HUES64 (cell line): ENCODE results near the gene TRPM3.

ENCODE experiments used
- H3K27ac ChIP-seq: 2 replicates; pipeline ENCODE4 v1.7.0; 2013; ENCODE audit warnings: low read depth, low read length, inconsistent platforms
- H3K27me3 ChIP-seq: 2 replicates; pipeline ENCODE4 v1.6.1; 2013; ENCODE audit warnings: mild to moderate bottlenecking, low read length; ENCODE audit not compliant: insufficient read depth
- H3K36me3 ChIP-seq: 2 replicates; pipeline ENCODE4 v1.6.1; 2013; ENCODE audit warnings: mild to moderate bottlenecking, low read length; ENCODE audit not compliant: insufficient read depth
- H3K4me1 ChIP-seq: 2 replicates; pipeline ENCODE4 v1.6.1; 2013; ENCODE audit warnings: mild to moderate bottlenecking, low read length, moderate library complexity; ENCODE audit not compliant: insufficient read depth
- H3K4me3 ChIP-seq: 2 replicates; pipeline ENCODE4 v1.5.1; 2013; ENCODE audit warnings: mild to moderate bottlenecking, low read length, moderate library complexity
- H3K9ac ChIP-seq: 2 replicates; pipeline ENCODE4 v1.6.1; 2013; ENCODE audit warnings: mild to moderate bottlenecking, low read depth, low read length
- H3K9me3 ChIP-seq: 2 replicates; pipeline ENCODE4 v1.6.1; 2013; ENCODE audit warnings: low read depth, low read length; ENCODE audit not compliant: insufficient read depth
- WGBS: fragments of 150-250, 120-280 bp; methylation state at CpG from one replicate; pipeline ENCODE4 v1.1.7; 2013; ENCODE audit warnings: missing lambda C conversion rate; 5-methylcytosine and 5-hydroxymethylcytosine counted together

The TRPM3 gene

DNA sequence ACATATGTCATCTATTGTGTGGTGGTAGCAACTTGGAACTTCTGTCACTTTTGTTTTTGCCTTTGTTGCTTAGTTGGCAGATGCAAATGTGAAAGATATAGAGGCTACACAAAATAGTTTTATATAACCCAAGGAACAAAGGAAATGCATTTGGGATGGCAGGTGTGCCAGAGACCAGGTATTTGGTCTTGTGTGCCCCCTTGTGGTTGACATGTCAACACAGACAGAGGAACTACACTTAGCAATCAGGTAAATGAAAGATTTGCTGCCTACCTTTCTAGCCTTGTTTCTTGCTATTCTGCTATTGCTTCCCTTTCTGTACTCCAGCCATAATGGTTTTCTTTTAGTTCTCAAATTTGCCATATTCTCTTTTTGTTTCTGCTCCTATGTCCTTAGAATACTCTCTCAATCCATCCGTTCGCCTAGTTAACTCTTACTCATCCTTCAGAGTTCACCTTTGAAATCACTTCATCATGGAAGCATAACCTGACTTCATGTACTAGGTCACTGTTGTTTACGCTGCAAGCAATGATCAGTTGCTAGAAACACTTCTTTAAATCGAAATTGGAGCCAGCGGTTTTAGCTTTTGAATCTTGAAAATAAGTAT, 119.5 kb downstream of the TRPM3 start:
- Histone ChIP-seq H3K27ac (no peak overlapping the region), H3K9me3 (peaks cover 20% of the 10 kb centered on the region; the same call in 1 of the 2 replicates), H3K9ac (no peak overlapping the region), H3K27me3 (no peaks in the 10 kb centered on the region), H3K4me1 (peaks cover 9% of the 10 kb centered on the region), H3K36me3 (no peaks in the 10 kb centered on the region), H3K4me3 (no peak overlapping the region)
- 88% methylated on average over 5 of the region's 5 CpGs for WGBS

DNA sequence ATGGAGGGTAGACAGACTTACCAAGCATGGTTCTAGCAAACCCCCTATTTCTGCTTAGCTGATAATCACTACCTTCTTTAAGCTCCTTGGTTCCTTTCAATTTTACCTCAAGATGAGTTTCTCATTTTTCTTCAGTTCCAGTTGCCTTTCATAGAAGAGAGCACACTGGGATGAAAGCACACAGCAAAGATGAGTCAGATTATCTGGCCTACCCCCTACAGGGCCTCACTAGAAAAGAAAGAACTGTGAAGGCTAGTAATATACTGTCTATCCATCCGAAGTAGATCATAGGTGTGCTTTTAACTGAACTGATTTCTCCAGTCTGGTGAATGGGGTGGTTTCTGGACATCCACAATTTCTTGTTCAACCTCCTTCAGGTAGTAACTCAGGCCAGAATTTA, 122.5 kb downstream of the TRPM3 start:
- no peak overlapping the region for H3K9ac ChIP-seq
- H3K4me3 ChIP-seq: no peak overlapping the region
- H3K9me3 ChIP-seq: no peaks in the 10 kb centered on the region
- no peak overlapping the region for H3K27ac ChIP-seq
- WGBS: 100% methylated on average over 1 of the region's 1 CpG
- no peaks in the 10 kb centered on the region for H3K36me3 ChIP-seq
- peaks cover 19% of the 10 kb centered on the region for H3K4me1 ChIP-seq
- H3K27me3 ChIP-seq: no peaks in the 10 kb centered on the region

DNA sequence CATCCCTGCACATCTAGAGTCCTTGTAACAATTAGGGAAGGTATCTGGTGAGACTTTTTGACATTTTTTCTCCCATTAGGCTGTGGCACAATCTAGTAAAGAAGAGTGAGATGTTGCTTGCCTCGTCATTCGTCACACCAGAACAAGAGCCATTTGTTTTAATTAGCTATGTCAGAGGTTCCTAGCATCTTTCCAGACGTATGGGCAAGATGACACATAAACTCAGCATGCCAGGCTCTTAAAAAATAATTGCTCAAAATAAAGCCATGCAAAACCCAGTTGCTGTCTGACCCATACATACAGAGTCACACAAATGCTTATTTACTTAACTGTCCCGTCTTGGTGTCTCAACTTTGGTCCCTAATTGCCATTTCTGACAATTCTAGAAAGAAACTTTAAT, 125.9 kb downstream of the TRPM3 start:
- WGBS: 96% methylated on average over 4 of the region's 4 CpGs
- no peak overlapping the region for H3K4me3 ChIP-seq
- no peaks in the 10 kb centered on the region for H3K9me3 ChIP-seq
- H3K36me3 ChIP-seq: no peaks in the 10 kb centered on the region
- no peaks in the 10 kb centered on the region for H3K27me3 ChIP-seq
- H3K9ac ChIP-seq: no peak overlapping the region
- H3K4me1 ChIP-seq: peaks cover 19% of the 10 kb centered on the region
- H3K27ac ChIP-seq: no peak overlapping the region

DNA sequence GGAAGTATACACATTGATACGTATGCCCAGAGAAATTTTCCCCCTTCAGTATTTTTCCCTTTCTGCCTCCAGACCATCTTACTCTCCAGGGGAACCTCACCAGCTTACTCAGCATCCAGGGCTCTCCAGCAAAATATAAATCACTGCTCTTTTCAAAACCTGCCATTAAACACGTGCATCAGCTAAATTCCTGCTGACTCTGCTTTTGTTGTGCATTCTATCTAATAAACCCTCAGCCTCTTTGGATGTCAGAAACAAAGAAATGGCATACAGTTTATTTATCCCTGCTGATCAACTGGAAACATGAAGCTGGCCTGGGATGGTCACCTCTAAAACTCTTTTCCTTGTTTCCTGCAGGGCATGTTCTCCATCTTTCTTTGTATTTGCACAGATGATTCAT, 126.8 kb downstream of the TRPM3 start:
- no peak overlapping the region for H3K27ac ChIP-seq
- H3K36me3 ChIP-seq: no peaks in the 10 kb centered on the region
- H3K4me1 ChIP-seq: peaks cover 12% of the 10 kb centered on the region
- 70% methylated on average over 2 of the region's 2 CpGs for WGBS
- H3K4me3 ChIP-seq: no peak overlapping the region
- H3K9me3 ChIP-seq: no peaks in the 10 kb centered on the region
- no peak overlapping the region for H3K9ac ChIP-seq
- no peaks in the 10 kb centered on the region for H3K27me3 ChIP-seq

DNA sequence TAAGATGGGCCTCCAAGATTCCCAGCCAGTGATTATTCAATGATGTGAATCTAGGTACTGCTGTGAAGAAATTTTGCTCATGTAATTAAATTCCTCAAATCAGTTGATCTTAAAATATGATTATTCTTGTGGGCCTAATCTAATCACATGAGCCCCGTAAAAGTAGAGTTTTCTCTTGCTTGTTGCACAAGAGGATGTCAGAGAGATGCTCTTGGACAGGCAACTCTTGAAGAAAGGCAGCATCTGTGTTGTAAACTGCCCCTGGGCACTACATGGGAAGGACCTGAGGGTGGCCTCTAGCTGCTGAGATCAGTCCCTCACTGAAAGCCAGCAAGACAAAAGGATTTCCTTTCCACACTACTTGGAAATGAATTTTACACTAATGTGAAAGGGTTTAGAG, 132.9 kb downstream of the TRPM3 start:
- Histone ChIP-seq H3K9ac (no peak overlapping the region), H3K4me3 (no peak overlapping the region), H3K27ac (no peak overlapping the region), H3K36me3 (no peaks in the 10 kb centered on the region), H3K4me1 (no peaks in the 10 kb centered on the region; the same call in 1 of the 2 replicates), H3K27me3 (no peaks in the 10 kb centered on the region), H3K9me3 (peaks cover 5% of the 10 kb centered on the region; the same call in 1 of the 2 replicates)
- whole genome bisulfite sequencing: 92% methylated on average over 1 of the region's 1 CpG

DNA sequence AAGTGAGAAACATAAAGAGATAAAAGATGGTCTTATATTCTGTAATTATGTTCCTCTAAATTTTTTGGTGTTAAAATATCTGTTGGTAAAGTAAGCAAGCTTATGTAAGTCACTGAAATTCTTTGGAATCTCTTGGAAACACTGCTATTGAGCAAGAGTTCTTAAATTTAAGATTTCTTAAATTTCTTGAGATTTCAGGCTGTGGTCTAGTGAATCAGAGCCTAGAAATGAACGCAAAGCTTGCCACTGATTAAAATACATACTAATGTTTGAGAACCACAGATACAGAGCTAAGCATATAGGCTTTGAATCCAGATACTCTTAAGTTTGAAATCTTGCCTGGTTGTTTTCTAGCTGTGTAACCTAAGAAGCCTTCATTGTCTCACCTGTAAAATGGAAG, 133.4 kb downstream of the TRPM3 start:
- WGBS: 83% methylated on average over 1 of the region's 1 CpG
- H3K4me3 ChIP-seq: no peak overlapping the region
- no peak overlapping the region for H3K27ac ChIP-seq
- H3K4me1 ChIP-seq: no peaks in the 10 kb centered on the region; the same call in 1 of the 2 replicates
- H3K36me3 ChIP-seq: no peaks in the 10 kb centered on the region
- H3K27me3 ChIP-seq: no peaks in the 10 kb centered on the region
- H3K9me3 ChIP-seq: peaks cover 5% of the 10 kb centered on the region; the same call in 1 of the 2 replicates
- H3K9ac ChIP-seq: no peak overlapping the region

DNA sequence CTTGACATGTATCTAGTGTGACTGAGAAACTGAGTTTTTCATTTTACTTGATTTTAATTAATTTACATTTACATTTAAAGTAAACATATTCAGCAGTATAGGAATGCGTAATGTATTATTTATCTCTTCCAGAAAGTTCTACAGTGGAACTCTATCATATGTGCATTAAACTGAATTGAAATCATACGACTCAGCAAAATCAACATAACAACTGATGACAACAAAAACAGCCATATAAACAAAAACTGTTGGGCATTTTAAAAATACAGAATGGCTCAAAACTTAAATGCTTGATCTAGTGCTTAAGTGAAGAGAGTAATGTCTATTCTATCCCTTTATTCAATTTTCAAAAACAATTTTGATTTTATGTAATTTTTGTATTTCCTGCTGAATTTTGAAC, 134.4 kb downstream of the TRPM3 start:
- Histone ChIP-seq H3K4me3 (no peak overlapping the region), H3K9me3 (peaks cover 5% of the 10 kb centered on the region; the same call in 1 of the 2 replicates), H3K27me3 (no peaks in the 10 kb centered on the region), H3K36me3 (no peaks in the 10 kb centered on the region), H3K27ac (no peak overlapping the region), H3K9ac (no peak overlapping the region), H3K4me1 (no peaks in the 10 kb centered on the region; the same call in 1 of the 2 replicates)
- WGBS: 100% methylated on average over 1 of the region's 2 CpGs

DNA sequence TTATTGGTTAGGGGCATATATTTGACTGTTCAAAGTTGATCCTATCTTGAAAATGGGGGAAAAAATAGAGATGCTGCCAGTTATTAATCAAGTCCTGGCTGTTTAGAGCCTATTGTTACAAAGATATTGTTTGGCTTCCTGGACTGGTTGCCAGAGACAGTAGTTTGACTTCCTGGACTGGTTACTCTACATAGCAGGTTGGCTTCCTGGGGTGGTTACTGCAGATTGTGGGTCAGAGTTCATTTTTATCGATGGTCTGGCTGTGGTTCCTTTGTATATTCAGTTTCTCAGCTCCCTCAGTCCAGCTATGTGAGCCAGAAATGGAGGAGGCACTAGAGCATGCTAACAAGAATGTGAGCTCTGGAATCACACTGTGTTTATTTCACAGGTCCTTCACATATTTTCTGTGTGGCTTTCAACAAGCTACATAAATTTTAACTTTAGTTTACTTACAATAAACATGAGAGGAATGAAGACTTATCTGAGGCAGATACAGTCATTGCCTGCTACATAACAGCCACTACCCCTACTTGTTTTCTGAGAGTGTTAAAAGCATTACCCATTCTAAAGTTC, 137.6 kb downstream of the TRPM3 start:
- H3K9me3 ChIP-seq: peaks cover 5% of the 10 kb centered on the region; the same call in 1 of the 2 replicates
- no peak overlapping the region for H3K4me3 ChIP-seq
- no peak overlapping the region for H3K27ac ChIP-seq
- 94% methylated on average over 1 of the region's 1 CpG for WGBS
- no peak overlapping the region for H3K9ac ChIP-seq
- H3K4me1 ChIP-seq: no peaks in the 10 kb centered on the region; the same call in 1 of the 2 replicates
- H3K27me3 ChIP-seq: no peaks in the 10 kb centered on the region
- H3K36me3 ChIP-seq: no peaks in the 10 kb centered on the region

DNA sequence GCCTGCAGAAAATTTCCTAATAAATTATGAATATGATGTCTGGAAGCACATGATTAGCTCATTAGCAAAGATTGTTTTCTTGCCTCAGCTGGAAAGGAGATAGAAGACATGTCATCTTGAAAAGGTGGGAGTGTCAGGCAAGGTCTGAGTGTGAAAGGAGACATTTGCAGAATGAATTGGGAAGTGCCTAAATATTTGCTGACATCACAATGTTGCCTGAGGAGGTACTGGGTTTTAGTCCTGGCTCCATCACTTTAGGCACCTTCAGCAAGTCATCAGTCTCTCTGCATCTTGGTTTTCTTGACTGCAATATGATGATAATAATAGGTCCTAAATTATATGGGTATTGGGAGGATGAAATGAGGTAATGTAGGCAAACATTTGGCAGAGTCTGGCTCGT, 140.1 kb downstream of the TRPM3 start:
- Histone ChIP-seq H3K9me3 (peaks cover 5% of the 10 kb centered on the region; the same call in 1 of the 2 replicates), H3K9ac (no peak overlapping the region), H3K27ac (no peak overlapping the region), H3K36me3 (no peaks in the 10 kb centered on the region), H3K4me3 (no peak overlapping the region), H3K4me1 (no peaks in the 10 kb centered on the region), H3K27me3 (no peaks in the 10 kb centered on the region)
- no CpG with 5 or more reads among the region's 1 CpG for WGBS

DNA sequence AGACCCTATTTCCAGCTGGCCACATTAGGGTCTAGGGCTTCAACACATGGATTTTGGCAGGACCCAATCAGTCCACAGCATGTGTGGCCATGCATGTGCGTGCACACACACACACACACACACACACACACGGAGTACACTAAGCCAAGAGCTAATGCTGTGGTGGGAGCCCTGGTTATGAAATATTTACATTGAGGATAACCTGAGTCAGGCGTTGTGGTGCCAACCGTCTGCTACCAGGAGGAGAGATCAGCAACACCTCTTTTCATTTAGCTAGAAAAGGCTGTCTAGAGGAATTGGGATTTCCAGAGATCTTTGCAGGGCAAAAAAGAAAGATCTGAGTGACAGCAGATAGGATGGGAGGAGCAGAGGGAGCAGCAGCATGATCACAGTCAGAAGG, 141.5 kb downstream of the TRPM3 start:
- Histone ChIP-seq H3K9me3 (peaks cover 5% of the 10 kb centered on the region; the same call in 1 of the 2 replicates), H3K27me3 (no peaks in the 10 kb centered on the region), H3K9ac (no peak overlapping the region), H3K27ac (no peak overlapping the region), H3K4me3 (no peak overlapping the region), H3K36me3 (no peaks in the 10 kb centered on the region), H3K4me1 (no peaks in the 10 kb centered on the region)
- 80% methylated on average over 4 of the region's 4 CpGs for WGBS

DNA sequence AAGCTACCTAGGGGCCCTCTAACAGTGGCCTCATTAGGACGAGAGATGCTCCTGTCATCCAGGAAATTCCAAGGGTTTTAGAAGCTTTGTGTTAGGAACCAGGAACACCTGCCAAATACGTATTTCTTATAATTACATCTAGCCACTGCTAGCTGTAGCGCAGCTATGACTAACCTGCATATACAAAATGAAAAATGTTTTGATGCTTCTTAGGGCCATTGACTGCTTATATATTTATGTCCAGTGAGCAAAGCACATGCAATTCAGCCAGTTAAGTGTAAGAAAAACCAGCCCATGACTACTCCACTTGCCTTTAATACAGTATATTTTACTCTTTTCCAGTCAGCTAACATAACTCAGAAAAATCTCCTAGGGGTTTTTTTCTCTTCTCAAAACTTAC, 143.3 kb downstream of the TRPM3 start:
- WGBS: 96% methylated on average over 2 of the region's 3 CpGs

More for the DNA sequence above, 143.3 kb downstream of the TRPM3 start:
- no peaks in the 10 kb centered on the region for H3K36me3 ChIP-seq
- H3K4me3 ChIP-seq: no peak overlapping the region
- H3K9ac ChIP-seq: no peak overlapping the region
- no peaks in the 10 kb centered on the region for H3K27me3 ChIP-seq
- H3K9me3 ChIP-seq: no peaks in the 10 kb centered on the region
- H3K27ac ChIP-seq: no peak overlapping the region
- no peaks in the 10 kb centered on the region for H3K4me1 ChIP-seq
